Measurements from ENCODE around the gene MYL4.

- TF ChIP-seq TAF1 (IDR thresholded peaks at IDR 0.05; ENCODE audit: borderline replicate concordance, low read depth, low read length) (no peak), RXRA (IDR thresholded peaks at IDR 0.05; ENCODE audit: borderline replicate concordance, low read depth) (no peak), RCOR1 (IDR thresholded peaks at IDR 0.05; ENCODE audit: low read length) (no peak), JUND (IDR thresholded peaks at IDR 0.05) (no peak), RAD21 (IDR thresholded peaks at IDR 0.05; ENCODE audit: low read length) (no peak)
- TF ChIP-seq, protein P1, sequence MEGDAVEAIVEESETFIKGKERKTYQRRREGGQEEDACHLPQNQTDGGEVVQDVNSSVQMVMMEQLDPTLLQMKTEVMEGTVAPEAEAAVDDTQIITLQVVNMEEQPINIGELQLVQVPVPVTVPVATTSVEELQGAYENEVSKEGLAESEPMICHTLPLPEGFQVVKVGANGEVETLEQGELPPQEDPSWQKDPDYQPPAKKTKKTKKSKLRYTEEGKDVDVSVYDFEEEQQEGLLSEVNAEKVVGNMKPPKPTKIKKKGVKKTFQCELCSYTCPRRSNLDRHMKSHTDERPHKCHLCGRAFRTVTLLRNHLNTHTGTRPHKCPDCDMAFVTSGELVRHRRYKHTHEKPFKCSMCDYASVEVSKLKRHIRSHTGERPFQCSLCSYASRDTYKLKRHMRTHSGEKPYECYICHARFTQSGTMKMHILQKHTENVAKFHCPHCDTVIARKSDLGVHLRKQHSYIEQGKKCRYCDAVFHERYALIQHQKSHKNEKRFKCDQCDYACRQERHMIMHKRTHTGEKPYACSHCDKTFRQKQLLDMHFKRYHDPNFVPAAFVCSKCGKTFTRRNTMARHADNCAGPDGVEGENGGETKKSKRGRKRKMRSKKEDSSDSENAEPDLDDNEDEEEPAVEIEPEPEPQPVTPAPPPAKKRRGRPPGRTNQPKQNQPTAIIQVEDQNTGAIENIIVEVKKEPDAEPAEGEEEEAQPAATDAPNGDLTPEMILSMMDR (IDR thresholded peaks at IDR 0.05), result no peak
- TF ChIP-seq, protein P2, sequence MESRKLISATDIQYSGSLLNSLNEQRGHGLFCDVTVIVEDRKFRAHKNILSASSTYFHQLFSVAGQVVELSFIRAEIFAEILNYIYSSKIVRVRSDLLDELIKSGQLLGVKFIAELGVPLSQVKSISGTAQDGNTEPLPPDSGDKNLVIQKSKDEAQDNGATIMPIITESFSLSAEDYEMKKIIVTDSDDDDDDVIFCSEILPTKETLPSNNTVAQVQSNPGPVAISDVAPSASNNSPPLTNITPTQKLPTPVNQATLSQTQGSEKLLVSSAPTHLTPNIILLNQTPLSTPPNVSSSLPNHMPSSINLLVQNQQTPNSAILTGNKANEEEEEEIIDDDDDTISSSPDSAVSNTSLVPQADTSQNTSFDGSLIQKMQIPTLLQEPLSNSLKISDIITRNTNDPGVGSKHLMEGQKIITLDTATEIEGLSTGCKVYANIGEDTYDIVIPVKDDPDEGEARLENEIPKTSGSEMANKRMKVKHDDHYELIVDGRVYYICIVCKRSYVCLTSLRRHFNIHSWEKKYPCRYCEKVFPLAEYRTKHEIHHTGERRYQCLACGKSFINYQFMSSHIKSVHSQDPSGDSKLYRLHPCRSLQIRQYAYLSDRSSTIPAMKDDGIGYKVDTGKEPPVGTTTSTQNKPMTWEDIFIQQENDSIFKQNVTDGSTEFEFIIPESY (IDR thresholded peaks at IDR 0.05; ENCODE audit: borderline replicate concordance, low read depth), result no peak
These were observed 11.4 kb downstream of the MYL4 start for GRCh38 chr17:47220531-47220999.
